HFFc6 (cell line): ENCODE results near the gene C10orf143. TPM values are rescaled to one million over a fixed set of nuclear protein-coding genes. Genes with fewer than 3 reads are reported as not detected.

ENCODE experiments used
- DNase-seq: peaks from one replicate; pipeline ENCODE4 v3.0.0-alpha.2; 2018
- H3K27ac Mint-ChIP-seq: 2 replicates; pipeline ENCODE4 v1.8.0; 2020; ENCODE audit warnings: mild to moderate bottlenecking, mixed read lengths
- H3K27me3 Mint-ChIP-seq: 2 replicates; pipeline ENCODE4 v1.8.0; 2021; ENCODE audit warnings: mild to moderate bottlenecking, moderate library complexity, mixed read lengths; ENCODE audit not compliant: insufficient read depth
- H3K36me3 Mint-ChIP-seq: 2 replicates; pipeline ENCODE4 v1.8.0; 2021; ENCODE audit warnings: low read depth, mixed read lengths
- H3K4me1 Mint-ChIP-seq: 2 replicates; pipeline ENCODE4 v1.8.0; 2020; ENCODE audit warnings: low read depth, mixed read lengths
- H3K4me3 Mint-ChIP-seq: 2 replicates; pipeline ENCODE4 v1.8.0; 2020; ENCODE audit warnings: mild to moderate bottlenecking, moderate library complexity, mixed read lengths
- H3K9me3 Mint-ChIP-seq: 2 replicates; pipeline ENCODE4 v1.8.0; 2020; ENCODE audit warnings: mild to moderate bottlenecking, mixed read lengths
- total RNA-seq, 6 experiments: library from RNA; stranded (reverse); fragmentation: NEBNext Ultra II Directional; extraction: Animal tissue kit (Norgen Biotek cat#: 25700); gene quantifications; 2 replicates in 1 of 6; 3 replicates in 5 of 6; pipeline ENCODE4 v1.2.3, GENCODE V29; 2021
- TF ChIP-seq, protein P1 (sequence below): fragments of 200-600 bp; sonication (generic); IDR thresholded peaks from 2 replicates; pipeline ENCODE4 v1.5.0; 2021; ENCODE audit warnings: antibody characterized with exemption, mild to moderate bottlenecking

The C10orf143 gene
- total RNA-seq, 6 experiments from 2014 or later, result 1.9 to 2.6 (median 2.4) TPM

DNA sequence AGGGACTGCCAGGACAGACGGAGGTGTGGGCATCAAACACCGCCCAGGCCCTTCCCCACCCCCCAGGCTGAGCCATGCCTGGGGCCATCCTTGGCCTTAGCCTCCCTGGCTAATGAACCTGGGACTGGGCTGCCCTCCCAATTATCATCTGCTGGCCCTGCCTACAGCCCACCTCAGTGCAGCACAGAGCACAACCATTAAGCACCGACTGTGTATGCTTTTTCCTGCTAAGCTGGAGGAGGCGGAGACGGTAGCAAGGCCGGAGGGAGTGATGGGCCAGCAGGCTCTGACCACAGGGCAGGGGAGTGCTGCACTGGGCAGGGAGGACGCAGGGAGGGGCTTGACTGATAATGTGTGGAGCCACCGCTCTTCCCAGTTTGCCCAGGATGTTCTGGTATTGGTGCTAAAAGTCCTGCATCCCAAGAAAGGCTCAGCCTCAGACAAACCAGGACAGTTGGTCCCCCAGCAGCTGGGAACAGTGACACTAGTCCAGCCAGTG, 72.0 kb downstream of the C10orf143 start:
- H3K27me3 Mint-ChIP-seq, result peaks cover 11% of the 10 kb centered on the region; the same call in 1 of the 2 replicates
- no peak for DNase-seq
- no peaks in the 10 kb centered on the region; the same call in 1 of the 2 replicates for H3K9me3 Mint-ChIP-seq
- H3K36me3 Mint-ChIP-seq, result no peaks in the 10 kb centered on the region
- TF ChIP-seq, protein P1, sequence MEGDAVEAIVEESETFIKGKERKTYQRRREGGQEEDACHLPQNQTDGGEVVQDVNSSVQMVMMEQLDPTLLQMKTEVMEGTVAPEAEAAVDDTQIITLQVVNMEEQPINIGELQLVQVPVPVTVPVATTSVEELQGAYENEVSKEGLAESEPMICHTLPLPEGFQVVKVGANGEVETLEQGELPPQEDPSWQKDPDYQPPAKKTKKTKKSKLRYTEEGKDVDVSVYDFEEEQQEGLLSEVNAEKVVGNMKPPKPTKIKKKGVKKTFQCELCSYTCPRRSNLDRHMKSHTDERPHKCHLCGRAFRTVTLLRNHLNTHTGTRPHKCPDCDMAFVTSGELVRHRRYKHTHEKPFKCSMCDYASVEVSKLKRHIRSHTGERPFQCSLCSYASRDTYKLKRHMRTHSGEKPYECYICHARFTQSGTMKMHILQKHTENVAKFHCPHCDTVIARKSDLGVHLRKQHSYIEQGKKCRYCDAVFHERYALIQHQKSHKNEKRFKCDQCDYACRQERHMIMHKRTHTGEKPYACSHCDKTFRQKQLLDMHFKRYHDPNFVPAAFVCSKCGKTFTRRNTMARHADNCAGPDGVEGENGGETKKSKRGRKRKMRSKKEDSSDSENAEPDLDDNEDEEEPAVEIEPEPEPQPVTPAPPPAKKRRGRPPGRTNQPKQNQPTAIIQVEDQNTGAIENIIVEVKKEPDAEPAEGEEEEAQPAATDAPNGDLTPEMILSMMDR, result no peak
- H3K27ac Mint-ChIP-seq, result no peak overlapping the region
- H3K4me1 Mint-ChIP-seq, result peaks cover 4% of the 10 kb centered on the region
- H3K4me3 Mint-ChIP-seq, result no peak overlapping the region

DNA sequence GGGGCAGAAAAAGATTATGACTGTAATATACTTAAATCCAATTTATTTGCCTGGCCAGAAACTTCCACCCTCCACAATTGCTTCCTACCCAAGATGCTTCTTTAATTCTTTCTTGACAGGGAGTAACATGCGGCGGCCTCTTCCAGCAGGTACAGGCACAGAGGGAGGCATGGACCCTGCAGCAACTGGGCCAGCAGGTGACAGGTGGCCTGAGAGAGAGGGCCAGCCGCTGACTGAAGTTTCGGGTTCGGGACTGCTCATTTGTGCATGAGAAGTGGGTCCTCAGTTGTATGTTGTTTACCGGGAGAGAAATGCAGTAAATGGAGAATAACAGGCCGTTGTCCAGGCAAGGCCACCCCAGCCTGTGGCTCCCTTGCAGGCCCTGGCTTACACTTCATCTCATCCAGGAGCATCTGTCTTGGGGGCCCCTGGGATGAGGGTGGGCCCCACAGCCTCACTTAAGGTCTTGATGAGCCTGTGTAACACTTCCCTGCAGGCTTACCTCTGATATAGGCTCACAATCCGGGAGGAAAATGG, 72.5 kb downstream of the C10orf143 start:
- peaks cover 10% of the 10 kb centered on the region for H3K4me1 Mint-ChIP-seq

DNA sequence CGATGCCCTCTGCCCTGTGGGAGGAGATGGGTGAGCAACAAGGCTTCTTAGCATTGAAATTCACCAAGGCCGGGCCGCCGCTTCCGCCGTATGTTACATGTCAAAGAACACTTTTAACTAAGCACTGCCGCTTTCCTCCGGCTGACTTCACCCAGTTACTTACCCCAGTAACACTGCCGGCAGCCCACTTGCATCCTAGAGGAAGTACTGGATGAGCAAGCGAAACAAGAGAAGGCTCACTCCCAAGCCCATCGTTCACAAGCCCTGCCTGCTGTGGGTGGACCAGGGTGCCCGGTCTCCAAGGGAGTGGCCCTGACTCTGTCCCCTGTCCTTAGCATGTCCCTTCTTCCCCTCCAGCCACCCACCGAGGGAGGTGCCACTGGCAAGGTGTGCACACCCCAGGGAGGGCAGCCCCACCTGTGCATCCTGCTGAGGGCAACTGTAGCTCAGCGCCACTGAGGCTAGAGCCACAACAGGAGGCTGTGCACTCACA, 73.4 kb downstream of the C10orf143 start:
- peaks cover 9% of the 10 kb centered on the region; the same call in 1 of the 2 replicates for H3K27me3 Mint-ChIP-seq
- H3K4me3 Mint-ChIP-seq, result no peak overlapping the region
- TF ChIP-seq, protein P1, result no peak
- peaks cover 4% of the 10 kb centered on the region; the same call in 1 of the 2 replicates for H3K36me3 Mint-ChIP-seq
- H3K4me1 Mint-ChIP-seq, result peaks cover 12% of the 10 kb centered on the region
- no peak for DNase-seq
- H3K27ac Mint-ChIP-seq, result no peak overlapping the region
- no peaks in the 10 kb centered on the region; the same call in 1 of the 2 replicates for H3K9me3 Mint-ChIP-seq

More for the DNA sequence above, 72.5 kb downstream of the C10orf143 start:
- Mint-ChIP-seq H3K9me3 (no peaks in the 10 kb centered on the region; the same call in 1 of the 2 replicates), H3K36me3 (no peaks in the 10 kb centered on the region), H3K27me3 (peaks cover 12% of the 10 kb centered on the region; the same call in 1 of the 2 replicates), H3K27ac (no peak overlapping the region), H3K4me3 (no peak overlapping the region)
- TF ChIP-seq, protein P1, result no peak
- no peak for DNase-seq

DNA sequence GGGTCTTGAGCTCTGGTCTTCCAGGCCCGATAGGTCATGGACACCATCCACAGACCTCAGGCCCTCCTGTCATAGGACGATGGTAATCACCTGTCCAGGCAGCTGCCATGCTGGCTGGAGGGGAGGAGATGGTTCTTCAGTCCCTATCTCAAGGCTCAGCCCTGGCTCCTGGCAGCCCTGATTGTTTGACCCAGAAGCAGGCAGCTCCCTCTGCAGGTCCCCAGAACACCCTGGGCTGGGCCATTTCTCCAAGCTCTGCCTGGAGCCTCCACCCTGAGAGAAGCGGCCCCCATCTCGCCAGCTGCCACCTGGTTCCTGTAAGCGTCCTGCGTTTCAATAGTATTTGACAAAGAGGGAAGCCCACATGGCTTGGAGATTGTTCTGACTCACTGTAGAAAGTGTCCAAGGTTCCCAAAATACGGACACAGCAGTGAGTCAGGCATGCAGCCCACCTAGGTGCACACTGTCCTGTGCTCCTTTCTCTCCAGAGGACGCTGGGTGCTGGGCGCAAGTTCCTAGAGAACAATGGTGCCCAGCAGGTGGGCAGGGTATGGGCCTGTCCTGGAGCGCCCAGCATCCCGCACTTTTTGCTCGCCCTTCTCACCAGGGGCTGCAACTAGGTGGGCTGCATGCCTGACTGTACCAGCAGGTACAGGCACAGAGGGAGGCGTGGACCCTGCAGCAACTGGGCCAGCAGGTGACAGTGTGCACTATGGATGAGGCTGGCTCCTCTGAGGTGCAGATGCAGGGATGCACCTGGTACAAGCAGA, 74.1 kb downstream of the C10orf143 start:
- no peaks in the 10 kb centered on the region; the same call in 1 of the 2 replicates for H3K9me3 Mint-ChIP-seq
- H3K27ac Mint-ChIP-seq, result no peak overlapping the region
- no peak overlapping the region for H3K4me3 Mint-ChIP-seq
- peaks cover 12% of the 10 kb centered on the region for H3K4me1 Mint-ChIP-seq
- no peak for DNase-seq
- TF ChIP-seq, protein P1, result no peak
- H3K36me3 Mint-ChIP-seq, result peaks cover 4% of the 10 kb centered on the region; the same call in 1 of the 2 replicates
- peaks cover 9% of the 10 kb centered on the region; the same call in 1 of the 2 replicates for H3K27me3 Mint-ChIP-seq

DNA sequence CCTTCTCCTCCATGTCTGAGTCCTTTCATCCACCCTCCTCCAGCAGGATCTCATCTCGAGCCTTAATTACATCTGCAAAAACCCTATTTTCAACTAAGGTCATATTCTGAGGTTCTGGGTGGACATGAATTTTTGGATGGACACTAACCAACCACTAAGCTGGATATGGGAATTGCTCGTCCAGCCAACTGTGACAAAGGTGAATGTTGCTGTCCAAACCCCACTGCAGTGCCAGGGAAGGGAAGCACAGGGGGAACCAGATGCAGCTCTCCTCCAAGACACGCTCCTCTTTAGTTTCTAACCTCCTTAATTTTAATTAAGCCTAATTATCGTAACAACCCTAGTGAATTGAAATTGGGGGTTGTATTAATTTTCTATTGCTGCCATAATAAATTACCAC, 81.4 kb downstream of the C10orf143 start:
- H3K27me3 Mint-ChIP-seq, result peaks cover 3% of the 10 kb centered on the region; the same call in 1 of the 2 replicates
- peaks cover 46% of the 10 kb centered on the region for H3K4me1 Mint-ChIP-seq
- DNase-seq, result no peak
- no peak overlapping the region for H3K27ac Mint-ChIP-seq
- TF ChIP-seq, protein P1, result no peak
- H3K4me3 Mint-ChIP-seq, result no peak overlapping the region
- H3K36me3 Mint-ChIP-seq, result peaks cover 4% of the 10 kb centered on the region; the same call in 1 of the 2 replicates
- no peaks in the 10 kb centered on the region for H3K9me3 Mint-ChIP-seq
